ENCODE data around the gene PSKH1. TPM values are rescaled to one million over a fixed set of nuclear protein-coding genes. Genes with fewer than 3 reads are reported as not detected.
"Not testable (repeated sequence)": the region's sequence is repeated elsewhere in the genome, so short reads cannot be mapped to it uniquely, and the experiment has no call there.

PSKH1 gene
- total RNA-seq, 2 donors from 2014 or later, result 21.0 to 27.3 TPM

GRCh38 chr16:67862623-67863583 lies 30.2 kb upstream of the PSKH1 start:
- intact Hi-C loops (cut with DNase I), result no loop called here
- DNase-seq (peak; percentile 79), ATAC-seq (peak; percentile 88 to 95)

GRCh38 chr16:67864044-67864443 lies 29.0 kb upstream of the PSKH1 start:
- intact Hi-C loops (cut with DNase I); ATAC-seq; DNase-seq: not testable (repeated sequence)

- ATAC-seq, result no peak
- intact Hi-C loops (cut with DNase I), result no loop called here
- no peak for DNase-seq
Measured at GRCh38 chr16:67864594-67864993, 28.5 kb upstream of the PSKH1 start.

GRCh38 chr16:67865318-67865717 lies 27.7 kb upstream of the PSKH1 start:
- peak in 1 of 2 donors; percentile 17 for ATAC-seq
- no peak for DNase-seq
- intact Hi-C loops (cut with DNase I), result no loop called here

- no peak for ATAC-seq
- no peak for DNase-seq
- intact Hi-C loops (cut with DNase I), result no loop called here
Measured at GRCh38 chr16:67868290-67868689, 24.8 kb upstream of the PSKH1 start.

- ATAC-seq (no peak), DNase-seq (no peak)
- intact Hi-C loops (cut with DNase I), result no loop called here
Measured at GRCh38 chr16:67869653-67870052, 23.4 kb upstream of the PSKH1 start.

DNA sequence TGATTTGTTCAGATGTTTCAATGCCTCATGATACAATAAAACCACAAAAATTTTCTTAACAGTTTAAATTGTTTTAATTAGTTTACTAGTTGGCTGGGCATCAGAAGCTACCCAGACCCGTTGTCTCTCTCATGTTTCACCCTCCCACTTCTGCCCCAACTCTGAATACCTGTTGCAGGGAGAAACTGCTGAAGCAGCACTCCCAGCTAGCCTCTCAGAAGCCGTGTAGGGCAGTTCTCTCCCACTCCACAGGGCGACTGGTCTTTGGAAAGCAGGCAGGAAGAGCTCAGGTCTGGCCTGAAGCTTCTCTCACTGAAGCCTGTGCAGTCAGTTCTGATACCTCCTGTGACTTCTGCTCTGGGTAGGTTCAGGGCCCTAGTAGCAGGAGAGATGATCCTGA lies 21.8 kb upstream of the PSKH1 start:
- intact Hi-C loops (cut with DNase I), result no loop called here
- DNase-seq (no peak), ATAC-seq (no peak)

- DNase-seq (no peak), ATAC-seq (no peak)
- intact Hi-C loops (cut with DNase I), result loop anchor here in 1 of 2 donors (2.0 kb wide), 1 partner anchor 27 kb away; no protein-coding TSS in a partner anchor
Measured at GRCh38 chr16:67872131-67872630, 20.9 kb upstream of the PSKH1 start.

DNA sequence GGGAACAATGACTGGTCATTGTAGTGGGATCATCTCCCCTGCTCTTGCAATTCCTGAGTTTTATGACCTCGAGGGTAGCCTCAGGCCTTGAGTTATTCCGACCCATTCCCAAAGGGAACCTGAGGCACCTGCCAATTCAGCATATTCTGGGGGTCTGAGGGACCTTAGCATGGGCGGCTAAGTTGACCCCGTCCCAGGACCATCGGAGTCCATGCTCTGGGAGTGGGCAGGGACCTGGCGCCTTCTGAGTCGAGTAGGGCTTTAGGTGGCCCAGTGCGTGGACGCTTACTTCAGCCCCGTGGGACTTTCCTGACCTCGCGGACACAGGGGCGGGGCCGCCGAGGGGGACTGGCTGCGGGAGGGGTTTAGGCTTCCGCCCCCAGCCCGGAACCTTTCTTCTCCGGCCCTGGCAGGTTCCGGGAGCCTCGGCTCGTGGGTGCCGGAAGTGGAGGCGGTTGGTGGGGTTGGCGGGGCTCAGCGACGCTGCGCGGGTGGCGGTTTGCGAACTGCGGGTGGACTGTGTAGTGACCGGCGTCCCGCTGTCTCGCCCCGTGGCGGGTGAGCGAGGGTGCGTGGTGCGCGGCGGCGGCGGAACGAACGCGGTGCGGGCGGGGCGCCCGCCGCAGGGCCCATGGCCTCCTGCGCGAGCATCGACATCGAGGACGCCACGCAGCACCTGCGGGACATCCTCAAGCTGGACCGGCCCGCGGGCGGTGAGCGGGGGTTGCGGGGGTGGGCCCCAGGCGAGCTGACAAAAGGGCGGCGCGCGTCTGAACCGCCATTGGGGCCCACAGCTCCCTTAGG lies 20.2 kb upstream of the PSKH1 start, which contains the start of gene EDC4:
Gene EDC4 (plus strand): TSS at position 422 of the 804 bp plus-strand sequence. CDS start 210 bp downstream, at position 632.
- intact Hi-C loops (cut with DNase I), result loop anchor here in 1 of 2 donors (2.0 kb wide), 1 partner anchor 28 kb away; no protein-coding TSS in a partner anchor
- peak; percentile 93 to 95 for ATAC-seq
- DNase-seq, result peak; percentile 88

DNA sequence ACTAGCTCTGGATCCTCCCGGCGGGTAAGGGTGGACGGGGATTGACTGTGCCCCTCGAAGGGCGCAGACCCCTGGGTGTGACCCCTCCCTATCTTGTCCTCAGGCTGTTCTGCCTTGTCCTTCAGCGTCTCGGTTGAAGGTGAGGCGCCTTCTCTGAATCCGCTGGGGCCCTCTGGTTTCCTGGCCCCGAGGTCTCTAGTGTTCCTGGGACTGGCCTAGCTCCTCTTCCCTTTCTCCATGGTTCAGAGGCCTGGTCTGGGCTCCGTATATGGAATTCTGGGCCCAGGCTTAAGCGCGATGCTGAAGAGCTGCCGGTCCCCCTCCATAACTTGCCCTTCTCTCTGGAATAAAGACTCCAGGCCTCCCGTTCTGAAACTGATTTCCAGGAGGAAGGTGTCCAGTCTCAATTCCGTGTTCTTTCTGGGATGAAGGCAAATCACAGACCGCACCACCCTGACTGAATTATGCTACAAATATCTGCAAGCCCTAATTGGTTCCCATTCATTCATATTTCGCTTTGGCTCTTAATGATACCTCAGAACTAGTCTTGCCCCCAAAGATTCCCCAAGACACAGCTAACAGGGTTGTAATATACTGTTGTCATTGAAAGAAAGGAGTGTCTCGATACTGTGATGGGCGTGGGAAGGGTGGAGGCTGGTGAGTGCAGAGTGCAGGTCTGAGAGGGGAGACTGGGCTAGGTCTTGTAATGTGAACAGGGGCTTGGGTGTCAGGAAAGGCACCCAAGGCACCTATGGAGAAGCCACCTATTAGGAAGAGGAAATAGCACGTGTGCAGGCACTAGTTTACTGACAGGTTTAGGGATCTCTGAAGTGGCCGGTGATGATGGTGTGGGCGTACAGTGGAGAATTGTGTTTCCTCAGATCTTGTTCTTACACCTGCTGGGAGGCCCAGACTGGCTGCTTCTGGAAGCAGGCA lies 19.4 kb upstream of the PSKH1 start:
- DNase-seq (no peak), ATAC-seq (peak; percentile 14 to 18)
- intact Hi-C loops (cut with DNase I), result loop anchor here in 1 of 2 donors (2.0 kb wide), 1 partner anchor 29 kb away; no protein-coding TSS in a partner anchor

- no peak for DNase-seq
- no peak for ATAC-seq
- intact Hi-C loops (cut with DNase I), result no loop called here
Measured at GRCh38 chr16:67874372-67874771, 18.7 kb upstream of the PSKH1 start.

GRCh38 chr16:67877064-67877463 lies 16.0 kb upstream of the PSKH1 start:
- ATAC-seq (no peak), DNase-seq (no peak)
- intact Hi-C loops (cut with DNase I), result no loop called here

DNA sequence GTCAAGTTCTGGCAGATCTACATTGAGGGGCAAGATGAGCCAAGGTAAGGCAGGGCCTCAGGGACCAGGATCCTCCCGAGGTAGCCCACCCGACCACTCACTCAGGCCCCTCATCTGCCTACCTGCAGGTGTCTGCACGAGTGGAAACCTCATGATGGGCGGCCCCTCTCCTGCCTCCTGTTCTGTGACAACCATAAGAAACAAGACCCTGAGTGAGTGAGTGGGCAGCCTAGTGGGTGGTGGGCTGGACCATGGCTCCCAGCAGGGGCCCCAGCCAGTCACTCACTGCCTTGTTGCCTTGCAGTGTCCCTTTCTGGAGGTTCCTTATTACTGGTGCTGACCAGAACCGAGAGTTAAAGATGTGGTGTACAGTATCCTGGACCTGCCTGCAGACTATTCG lies 14.8 kb upstream of the PSKH1 start:
- no peak for DNase-seq
- intact Hi-C loops (cut with DNase I), result no loop called here
- no peak for ATAC-seq

DNA sequence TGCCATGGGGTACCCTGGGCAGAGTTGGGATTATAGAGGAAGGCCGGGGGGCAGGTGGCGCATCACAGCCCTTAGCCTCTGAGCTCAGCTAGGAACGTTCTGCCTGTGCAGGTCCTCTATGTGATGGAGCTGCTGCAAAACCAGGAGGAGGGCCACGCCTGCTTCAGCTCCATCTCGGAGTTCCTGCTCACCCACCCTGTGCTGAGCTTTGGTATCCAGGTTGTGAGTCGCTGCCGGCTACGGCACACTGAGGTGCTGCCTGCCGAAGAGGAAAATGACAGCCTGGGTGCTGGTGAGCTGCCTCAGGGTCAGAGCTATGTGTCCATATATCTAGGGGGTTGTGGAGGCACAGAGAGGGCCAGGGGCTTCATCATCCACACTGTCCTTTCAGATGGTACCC lies 14.2 kb upstream of the PSKH1 start:
- intact Hi-C loops (cut with DNase I), result no loop called here
- no peak for DNase-seq
- no peak for ATAC-seq

DNA sequence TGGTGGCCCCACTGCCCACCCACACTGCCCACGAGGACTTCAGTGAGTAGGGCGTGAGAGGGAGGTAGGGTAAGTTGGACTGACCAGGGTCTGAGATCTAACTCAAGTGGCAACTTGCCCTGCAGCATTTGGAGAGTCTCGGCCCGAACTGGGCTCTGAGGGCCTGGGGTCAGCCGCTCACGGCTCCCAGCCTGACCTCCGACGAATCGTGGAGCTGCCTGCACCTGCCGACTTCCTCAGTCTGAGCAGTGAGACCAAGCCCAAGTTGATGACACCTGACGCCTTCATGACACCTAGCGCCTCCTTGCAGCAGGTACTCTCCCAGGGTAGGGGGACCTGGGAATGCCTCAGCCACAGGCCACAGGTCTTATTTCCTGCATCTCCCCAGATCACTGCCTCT lies 13.6 kb upstream of the PSKH1 start:
- ATAC-seq (no peak), DNase-seq (no peak)
- intact Hi-C loops (cut with DNase I), result no loop called here

DNA sequence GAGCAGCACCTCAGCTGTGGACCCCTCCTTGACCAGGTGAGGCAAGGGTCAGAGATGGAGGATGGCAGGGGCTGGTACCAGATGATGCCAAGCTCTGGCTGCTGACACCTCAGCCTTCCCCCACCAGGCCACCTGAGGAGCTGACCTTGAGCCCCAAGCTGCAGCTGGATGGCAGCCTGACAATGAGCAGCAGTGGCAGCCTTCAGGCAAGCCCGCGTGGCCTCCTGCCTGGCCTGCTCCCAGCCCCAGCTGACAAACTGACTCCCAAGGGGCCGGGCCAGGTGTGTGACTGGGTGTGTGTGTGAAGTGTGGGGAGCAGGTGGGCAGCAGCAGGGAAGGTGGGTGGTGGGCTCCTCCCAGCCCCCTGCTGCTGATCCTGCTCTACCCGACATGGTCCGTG lies 13.1 kb upstream of the PSKH1 start:
- DNase-seq (no peak), ATAC-seq (no peak)
- intact Hi-C loops (cut with DNase I), result loop anchor here (5.0 kb wide), 2 partner anchors 47 to 162 kb away; no protein-coding TSS in a partner anchor

- DNase-seq, result no peak
- intact Hi-C loops (cut with DNase I), result loop anchor here (5.0 kb wide), 2 partner anchors 47 to 162 kb away; no protein-coding TSS in a partner anchor
Measured at GRCh38 chr16:67880584-67880983, 12.5 kb upstream of the PSKH1 start.

GRCh38 chr16:67881621-67882161 lies 11.4 kb upstream of the PSKH1 start:
- DNase-seq, result no peak
- no peak for ATAC-seq
- intact Hi-C loops (cut with DNase I), result loop anchor here (5.0 kb wide), 2 partner anchors 46 to 161 kb away; no protein-coding TSS in a partner anchor

More at GRCh38 chr16:67880584-67880983, 12.5 kb upstream of the PSKH1 start:
- no peak for ATAC-seq

Measured in left cardiac atrium (tissue), 4 donors.